Activated naive CD8-positive, alpha-beta T cell treated with anti-CD3 and anti-CD28 coated beads, Interleukin-2, amount 50 U/mL, for 16 hours (primary cell): Measurements from ENCODE around the gene PSD2.

Source experiments
- DNase-seq: peaks from one replicate; pipeline ENCODE4 v3.0.0-alpha.2; 2020; ENCODE audit warnings: low read depth, low spot score

The PSD2 gene

DNA sequence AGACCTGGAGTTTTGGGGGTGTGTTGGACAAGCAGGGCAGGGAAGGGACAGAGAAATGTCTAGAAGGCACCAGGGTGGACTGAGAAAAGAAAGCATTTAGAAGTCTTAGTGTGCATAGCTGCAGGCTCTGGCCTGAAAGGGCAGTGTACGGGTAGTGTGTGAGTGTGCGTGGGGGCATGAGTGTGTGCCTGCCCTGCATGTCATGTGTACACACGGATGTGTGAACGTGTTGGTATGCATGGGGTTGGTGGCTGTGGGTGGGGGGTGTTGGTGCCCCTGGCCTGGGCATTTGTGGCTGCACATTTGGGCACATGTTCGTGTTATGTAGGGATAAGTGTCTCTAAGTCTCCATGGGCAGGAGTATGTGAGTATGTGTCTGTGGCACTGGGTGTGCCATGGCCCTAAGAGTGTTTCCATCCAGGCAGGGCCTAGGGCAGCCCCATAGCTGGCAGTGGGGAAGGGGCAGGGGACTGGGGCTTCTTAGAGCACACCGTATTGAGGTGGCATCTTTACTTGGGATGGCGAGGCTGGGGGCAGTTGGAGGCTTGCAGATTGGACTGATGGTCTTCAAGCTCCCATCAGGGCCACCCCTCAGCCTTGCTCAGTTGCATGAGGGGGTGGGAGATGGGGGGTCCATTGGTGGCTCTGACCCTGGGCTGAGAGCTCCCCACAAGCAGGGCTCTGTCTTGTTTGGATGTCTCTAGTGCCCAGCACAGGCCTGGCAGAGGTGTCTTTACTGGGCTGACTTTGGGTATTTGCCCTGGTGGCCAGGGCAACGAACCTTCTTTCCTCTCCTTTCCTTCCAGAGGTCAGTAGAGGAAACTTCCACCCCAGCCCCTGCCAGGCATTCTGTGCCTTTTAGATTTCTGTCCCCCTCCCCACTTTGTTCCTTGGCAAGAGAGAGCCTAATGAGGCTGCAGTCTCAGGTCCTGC lies 15.0 kb downstream of the PSD2 start:
- no peak for DNase-seq

- DNase-seq: no peak
Measured at GRCh38 chr5:139811274-139811607, 15.6 kb downstream of the PSD2 start.

DNA sequence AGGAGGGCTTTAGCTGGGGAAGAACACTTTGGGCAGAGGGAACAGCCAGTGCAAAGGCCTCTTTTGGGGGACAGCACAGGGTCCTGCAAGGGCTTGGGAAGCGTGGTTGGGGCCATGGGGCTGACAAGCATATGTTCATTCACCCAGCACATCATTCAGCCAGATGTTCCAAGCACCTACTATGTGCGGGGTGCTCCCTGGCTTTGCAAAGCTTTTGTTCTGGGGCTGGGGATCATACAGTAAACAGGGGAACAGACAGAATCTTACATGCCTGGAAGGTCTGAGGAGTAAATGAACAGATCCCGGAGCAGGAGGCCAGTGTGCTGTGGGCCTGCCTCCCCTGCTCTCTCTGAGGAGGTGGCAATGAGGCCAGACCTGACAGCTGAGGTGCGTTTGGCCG lies 16.7 kb downstream of the PSD2 start:
- no peak for DNase-seq

- DNase-seq: no peak
Measured at GRCh38 chr5:139812836-139813805, 17.5 kb downstream of the PSD2 start.

DNA sequence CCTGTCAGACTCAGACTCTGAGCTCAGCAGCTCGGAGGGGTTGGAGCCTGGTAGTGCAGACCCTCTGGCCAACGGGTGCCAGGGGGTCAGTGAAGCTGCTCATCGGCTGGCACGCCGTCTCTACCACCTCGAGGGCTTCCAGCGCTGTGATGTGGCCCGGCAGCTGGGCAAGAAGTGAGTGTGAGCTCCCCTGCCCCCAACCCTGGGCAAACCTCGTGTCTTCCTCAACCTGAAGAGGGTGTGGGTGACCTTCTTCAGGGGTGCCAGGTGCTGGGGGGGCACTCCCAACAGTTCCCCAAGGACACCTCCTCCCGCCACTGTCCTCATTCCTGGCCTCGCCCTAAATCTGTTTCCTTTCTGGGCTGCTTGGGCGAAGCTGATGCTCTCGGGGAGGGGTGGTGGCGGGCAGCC lies 18.6 kb downstream of the PSD2 start:
- DNase-seq: no peak

GRCh38 chr5:139814704-139815280 lies 19.2 kb downstream of the PSD2 start:
- no peak for DNase-seq

GRCh38 chr5:139816566-139816965 lies 21.0 kb downstream of the PSD2 start:
- DNase-seq: no peak

GRCh38 chr5:139817362-139817761 lies 21.8 kb downstream of the PSD2 start:
- DNase-seq: no peak

GRCh38 chr5:139817970-139818369 lies 22.4 kb downstream of the PSD2 start:
- DNase-seq: no peak

GRCh38 chr5:139820130-139820529 lies 24.5 kb downstream of the PSD2 start:
- no peak for DNase-seq

DNA sequence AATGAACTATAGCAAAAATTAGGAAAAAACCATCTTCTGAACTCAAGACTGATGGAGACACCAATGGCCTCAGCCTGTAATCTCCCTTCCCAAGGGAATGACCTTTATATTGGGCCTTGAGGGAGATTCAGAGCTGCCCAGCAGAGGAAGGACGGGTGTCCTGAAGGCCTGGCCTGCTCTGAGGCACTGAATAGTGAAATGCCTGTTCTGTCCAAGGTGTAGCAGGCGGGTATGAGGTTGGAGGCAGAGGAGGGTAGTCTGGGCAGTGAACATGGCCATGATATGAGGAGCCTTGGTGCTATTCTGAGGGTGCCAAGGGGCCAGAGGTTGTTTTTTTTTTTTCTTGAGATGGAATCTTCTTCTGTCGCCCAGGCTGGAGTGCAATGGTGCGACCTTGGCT lies 25.0 kb downstream of the PSD2 start:
- DNase-seq: no peak

DNA sequence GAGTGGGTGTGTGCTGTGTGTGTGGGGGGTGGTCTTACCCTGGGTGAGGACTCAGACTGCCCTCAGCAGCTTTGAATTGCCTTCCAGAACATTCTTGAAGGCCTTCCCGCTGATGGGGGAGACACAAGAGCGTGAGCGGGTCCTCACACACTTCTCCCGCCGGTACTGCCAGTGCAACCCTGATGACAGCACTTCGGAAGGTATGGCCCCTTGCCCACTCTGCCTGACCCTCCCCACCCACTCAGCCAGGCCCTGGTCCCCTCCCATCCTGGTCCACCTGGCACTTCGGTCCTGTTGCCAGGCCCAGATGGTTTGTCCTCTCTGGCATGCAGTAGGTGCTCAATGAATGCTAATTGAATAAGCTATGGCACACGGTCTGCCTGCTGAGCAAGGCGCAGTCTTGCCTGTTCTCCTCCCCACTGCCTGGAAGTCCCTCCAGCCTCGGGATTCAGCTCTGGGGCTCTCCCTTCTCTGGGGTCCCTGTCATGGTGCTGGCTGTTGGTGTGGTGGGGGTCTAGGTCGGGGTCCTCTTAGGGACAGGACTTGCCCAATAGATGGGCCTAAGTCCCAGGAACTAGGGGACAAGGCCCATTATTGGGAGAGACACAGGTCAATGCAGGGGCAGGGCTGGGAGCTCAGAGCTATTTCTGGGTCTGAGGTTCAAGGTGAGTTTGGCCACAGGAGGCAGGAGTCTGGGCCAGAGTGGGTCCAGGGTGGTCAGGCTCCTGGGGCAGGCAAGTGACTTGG lies 26.4 kb downstream of the PSD2 start:
- DNase-seq: no peak

GRCh38 chr5:139822553-139823425 lies 27.2 kb downstream of the PSD2 start:
- DNase-seq: no peak

DNA sequence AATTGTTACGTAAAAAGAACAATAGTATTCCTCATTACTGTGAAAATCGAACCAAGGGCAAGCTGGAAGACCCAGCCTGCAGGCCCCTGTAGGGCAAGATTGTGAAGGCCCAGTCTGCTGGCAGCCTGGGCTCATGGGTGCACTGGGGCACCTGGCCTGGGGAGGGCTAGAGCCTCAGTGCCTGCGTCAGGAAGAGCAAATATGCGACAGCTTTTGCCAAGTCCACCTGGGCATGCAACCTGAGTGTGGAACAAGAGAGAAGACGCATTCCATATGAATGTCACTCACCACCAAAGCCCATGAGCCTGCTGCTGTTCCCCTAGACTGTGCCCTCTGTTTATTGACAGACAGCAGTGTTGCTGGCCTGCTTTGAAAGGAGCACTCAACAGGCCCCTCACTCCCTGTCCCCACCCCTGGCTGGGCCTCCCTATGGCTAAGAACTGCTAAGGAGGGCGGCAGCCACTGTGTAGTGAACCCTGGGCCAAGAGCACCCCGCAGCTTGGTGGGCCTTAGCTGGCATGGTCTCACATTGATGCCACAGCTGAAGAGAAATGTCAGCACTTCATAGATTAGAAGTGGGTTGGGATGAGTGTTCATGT lies 28.2 kb downstream of the PSD2 start:
- DNase-seq: no peak

GRCh38 chr5:139825690-139826089 lies 30.1 kb downstream of the PSD2 start:
- no peak for DNase-seq

DNA sequence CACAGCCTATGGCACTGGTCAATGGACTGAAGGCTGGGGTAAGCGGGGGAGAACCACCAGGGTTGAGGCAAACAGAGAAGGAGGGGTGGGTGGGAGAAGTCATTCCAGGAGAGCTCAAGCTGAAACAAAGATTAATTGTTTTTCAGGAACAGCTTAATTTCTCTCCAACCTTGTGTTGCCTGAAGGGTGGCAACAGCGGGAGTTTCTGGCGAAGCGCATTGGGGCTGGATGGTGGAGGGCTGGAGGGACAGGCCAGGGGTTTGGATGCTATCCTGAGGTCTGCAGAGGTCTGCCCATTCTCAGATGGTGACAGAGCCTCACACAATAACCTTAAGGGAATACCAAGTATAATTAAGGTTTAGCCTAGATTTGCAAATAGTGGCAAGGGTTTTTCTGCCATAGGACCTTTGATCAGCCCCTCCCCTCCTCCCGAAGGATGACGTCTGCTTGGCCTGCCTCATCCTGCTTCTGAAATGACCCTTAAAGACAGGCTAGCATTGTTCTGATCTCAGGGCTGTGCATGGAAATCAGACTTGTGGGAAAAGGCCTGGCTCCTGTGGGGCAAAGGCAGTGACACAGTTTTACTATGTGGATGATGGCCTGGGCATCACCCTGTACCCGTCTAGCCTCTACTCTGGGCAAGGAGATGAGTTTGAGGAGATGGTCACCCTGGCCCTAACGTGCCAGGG lies 32.7 kb downstream of the PSD2 start:
- no peak for DNase-seq

GRCh38 chr5:139829471-139829870 lies 33.9 kb downstream of the PSD2 start:
- DNase-seq: no peak

DNA sequence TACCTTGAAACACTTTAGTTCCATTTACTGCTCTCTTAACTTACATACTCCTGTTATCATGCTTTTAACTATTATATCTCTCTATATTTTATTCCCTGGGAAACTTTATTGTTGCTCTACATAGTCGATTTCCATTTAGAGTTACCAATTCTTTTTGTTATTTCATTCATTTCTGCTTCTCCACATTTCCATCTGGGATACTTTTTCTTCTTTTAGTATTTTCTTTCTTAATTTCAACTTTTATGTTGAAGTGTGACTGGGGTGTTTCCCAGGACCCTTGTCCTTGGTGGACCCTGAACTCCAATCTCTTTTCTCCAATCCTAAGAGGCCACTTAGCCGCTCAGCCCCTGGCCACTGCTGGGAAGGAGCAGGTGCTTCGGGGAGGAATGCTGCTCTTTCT lies 36.0 kb downstream of the PSD2 start:
- no peak for DNase-seq

- DNase-seq: no peak
Measured at GRCh38 chr5:139833525-139833924, 37.9 kb downstream of the PSD2 start.
